ENCODE measurements around the gene FBXL3.
"Not testable (repeated sequence)": the region's sequence is repeated elsewhere in the genome, so short reads cannot be mapped to it uniquely, and the experiment has no call there.

FBXL3 gene

DNA sequence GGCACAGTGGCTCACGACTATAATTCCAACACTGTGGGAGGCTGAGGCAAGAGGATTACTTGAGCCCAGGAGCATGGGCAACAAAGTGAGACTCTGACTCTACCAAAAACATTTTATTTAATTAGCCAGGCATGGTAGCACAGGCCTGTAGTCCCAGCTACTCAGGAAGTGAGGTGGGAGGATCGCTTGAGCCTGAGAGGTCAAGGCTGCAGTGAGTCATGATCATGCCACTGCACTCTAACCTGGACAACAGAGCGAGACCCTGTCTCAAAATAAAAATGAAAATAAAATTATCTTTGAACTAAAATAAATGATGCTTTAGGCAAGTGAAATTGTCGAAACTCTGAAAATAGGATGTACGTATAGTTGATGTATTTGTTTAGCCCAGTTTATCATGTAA, 43.3 kb downstream of the FBXL3 start:
- DNase-seq (ENCODE audit: low spot score), result no peak

DNA sequence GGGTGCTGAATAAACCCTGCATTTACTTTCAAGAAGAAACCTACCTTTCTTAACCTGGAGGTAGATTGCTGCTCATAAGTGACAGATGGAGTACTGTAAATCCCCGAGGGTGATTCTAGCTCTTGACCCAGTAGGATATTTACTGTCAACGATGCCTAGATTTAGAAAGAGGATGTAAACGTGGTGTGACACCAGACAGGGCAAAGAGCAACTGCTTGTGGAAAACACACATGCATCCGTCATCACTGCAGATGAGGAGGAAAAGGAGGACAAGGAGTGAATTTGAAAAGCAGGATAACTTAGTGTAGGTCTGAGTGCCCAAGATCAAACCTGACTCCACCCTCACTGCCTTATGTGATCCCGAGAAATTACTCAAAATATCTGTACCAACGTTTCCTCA, 44.9 kb downstream of the FBXL3 start:
- DNase-seq (ENCODE audit: low spot score), result no peak

DNA sequence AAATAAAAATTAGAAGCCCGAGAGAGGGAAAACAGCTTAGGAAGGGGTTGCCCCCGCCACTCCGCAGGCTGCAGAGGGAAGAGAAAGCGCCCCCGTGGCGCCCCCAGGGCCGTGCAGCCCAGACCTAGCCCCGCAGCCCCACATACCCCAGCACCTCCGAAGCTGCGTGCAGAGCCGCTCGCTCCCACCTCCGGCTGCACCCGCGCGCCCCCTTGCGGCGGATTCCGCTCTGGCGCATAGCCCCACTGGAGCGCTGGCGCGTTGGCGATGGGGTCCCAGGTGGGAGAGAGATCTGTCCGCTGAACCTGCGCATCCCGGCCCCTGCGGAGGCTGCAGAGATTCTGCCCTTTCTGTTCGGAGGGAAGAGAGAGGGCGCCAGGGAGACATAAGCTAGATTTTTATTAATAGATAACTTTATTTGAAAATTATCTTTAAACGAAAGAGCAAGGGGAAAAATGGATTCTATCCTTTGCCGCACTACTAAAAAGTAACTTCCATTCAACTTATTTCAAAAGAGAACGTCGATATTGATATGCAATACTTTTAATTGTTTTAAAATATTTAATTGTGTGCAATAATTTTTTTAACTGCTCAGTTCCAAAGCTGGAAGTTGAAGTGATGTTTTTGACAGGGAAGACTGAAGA, 46.8 kb downstream of the FBXL3 start:
- DNase-seq (ENCODE audit: low spot score), result peak; percentile 93

DNA sequence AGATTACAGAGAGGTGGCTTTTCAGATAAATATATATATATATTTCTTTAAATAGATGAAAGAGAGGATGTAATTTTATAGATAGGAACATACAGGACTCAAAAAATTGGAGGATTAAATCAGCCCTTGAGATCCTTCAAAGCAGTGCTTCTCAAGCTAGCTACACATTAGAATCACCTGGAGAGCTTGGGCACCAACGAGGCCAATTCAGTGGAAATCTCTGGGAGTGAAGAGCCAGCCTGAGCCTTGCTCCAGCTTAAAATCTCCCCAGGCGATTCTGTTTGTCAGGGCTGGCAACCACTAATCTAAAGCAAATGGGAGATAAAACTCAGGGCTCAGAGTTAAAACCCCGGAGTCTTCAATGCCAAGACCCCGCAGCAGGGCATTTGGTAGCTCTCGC, 50.0 kb downstream of the FBXL3 start:
- DNase-seq (ENCODE audit: low spot score), result no peak

DNA sequence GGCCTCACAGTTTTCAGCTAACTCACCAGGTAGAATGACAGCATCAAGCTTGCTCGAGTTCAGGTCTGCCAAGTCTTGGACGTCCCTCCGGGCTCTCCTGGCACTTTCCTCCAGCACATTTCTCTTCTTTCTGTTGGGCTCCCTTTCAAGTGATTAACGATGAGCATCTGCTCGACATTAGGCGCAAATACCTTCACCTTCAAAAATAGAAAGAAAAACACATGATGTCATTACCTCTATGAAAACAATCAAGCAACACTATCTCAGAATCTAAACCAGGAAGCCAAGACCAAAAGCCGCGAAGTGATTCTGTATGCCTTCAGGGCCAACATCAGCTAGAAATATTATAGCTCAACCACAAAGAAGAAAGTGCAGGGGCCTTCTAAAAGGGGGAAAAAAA, 50.5 kb downstream of the FBXL3 start:
- DNase-seq (ENCODE audit: low spot score), result no peak

DNA sequence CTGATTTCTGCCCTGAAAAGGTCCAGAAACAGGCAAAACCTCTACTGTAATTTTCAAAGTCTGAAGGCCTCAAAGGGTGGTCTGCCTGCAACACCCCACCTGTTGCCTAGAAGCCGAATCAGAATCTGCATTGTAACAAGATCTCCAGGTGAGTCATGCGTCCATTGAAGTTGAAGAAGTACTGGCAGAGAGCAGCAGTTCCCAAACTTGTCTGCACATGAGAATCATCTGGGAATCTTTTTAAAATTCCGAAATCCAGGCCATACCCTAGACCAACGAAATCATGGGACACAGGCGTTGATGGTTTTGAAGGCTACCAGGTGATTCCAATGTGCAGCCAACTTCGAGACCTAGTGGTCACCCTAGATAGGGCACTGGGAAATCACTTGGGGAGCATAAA, 51.1 kb downstream of the FBXL3 start:
- no peak for DNase-seq (ENCODE audit: low spot score)

DNA sequence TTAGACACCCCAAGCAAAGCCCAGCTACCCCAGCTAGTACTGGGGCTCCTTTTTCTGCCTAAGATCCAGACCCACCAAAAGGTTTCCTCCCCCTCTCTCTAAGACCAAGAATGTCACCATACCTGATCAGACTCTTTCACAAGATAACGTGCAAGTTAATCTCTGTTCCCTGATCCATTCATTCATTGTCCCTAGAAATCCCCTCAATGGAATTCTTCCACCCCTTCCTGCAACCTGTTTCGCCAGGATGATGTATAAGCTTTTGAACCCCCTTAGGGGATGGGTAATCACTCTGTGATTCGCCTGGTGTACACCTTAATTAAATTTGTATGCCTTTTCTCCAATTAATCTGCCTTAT, 52.4 kb downstream of the FBXL3 start:
- DNase-seq (ENCODE audit: low spot score), result no peak

DNA sequence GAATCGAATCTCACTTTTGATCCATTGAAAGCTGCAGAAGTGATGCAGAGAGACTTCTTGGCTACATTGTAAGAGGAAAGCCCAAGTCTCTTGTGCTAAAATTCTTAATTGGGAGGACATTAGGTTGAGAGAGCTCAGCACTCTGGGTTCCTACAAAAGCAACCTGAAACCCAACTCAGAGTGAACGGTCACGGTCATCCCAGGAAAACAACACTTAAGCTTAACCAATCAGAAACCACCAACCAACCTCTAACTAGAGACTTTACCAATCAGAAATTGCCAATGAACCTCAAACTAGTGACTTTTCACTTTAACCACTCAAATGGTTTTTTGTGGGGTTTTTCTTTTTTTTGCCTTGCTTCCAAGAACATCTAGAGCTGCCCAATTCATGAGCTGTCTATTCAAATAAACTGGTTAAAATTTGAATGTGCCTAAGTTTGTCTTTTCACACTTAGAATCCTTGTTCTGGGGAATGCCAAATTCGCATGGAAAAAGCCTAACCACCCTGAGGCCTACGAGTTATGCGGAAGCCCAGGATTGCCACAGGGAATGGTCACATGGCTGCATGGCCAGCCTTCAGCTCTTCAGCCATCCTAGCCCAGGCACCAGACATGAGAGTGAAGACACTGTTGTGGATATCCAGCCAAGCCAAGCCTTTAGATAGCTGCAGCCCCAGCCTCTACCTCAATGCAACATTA, 52.9 kb downstream of the FBXL3 start:
- DNase-seq (ENCODE audit: low spot score), result no peak

DNA sequence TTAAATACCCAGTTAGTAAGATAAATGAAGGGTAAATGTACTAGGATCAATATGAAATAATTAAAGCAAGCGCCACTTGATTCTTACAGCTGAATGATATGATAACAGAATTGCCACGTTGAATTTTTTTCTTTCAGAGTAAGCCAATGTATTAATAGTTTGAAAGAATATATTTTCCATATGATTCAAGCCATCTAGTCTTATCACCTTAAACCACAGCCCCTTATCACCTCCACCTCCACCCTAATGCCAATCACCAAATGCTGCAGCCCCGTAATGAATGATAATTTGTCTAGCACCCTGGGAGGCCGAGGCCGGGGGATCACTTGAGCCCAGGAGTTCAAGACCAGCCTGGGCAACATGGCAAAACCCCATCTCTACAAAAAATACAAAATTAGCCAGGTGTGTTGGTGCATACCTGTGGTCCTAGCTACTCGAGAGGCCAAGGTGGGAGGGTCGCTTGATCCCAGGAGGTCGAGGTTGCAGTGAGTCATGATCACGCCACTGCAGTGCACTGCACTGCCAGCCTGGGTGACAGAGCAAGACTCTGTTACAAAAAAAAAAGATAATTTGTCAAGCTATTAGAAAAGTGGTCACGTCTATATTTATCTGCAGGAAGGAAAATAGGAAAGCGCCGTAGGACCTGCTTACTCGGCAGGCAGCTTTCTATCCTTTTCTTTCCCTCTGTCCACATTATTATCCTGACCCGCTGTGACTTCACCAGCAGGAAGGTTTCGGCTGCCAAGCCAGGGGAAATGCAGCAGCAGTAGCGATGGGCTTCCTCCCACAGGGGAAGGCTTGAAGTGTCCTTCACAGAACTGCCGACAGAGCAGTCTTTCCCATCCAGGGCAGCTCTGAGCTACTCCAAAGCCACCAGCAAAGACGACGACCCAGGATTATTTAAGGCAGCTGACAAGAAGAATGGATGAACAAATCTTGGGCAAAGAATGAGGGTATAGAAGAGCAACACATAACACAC, 54.8 kb downstream of the FBXL3 start:
- no peak for DNase-seq (ENCODE audit: low spot score)

DNA sequence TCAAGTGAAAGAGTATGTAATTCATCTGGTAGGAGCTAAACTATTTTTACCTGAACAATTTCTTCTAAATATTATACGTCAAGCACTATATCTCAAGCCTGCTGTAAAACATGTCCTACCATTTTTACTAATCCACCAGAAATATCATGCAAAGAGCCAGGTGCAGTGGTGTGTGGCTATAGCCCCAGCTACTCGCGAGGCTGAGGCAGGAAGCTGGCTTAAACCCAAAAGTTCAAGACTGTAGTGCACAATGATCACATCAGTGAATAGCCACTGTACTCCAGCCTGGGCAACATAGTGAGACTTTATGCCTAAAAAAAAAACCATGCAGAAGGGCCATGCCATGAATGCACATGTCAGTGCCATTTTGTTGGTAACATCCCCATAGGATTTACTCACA, 55.7 kb downstream of the FBXL3 start:
- DNase-seq (ENCODE audit: low spot score), result no peak

DNA sequence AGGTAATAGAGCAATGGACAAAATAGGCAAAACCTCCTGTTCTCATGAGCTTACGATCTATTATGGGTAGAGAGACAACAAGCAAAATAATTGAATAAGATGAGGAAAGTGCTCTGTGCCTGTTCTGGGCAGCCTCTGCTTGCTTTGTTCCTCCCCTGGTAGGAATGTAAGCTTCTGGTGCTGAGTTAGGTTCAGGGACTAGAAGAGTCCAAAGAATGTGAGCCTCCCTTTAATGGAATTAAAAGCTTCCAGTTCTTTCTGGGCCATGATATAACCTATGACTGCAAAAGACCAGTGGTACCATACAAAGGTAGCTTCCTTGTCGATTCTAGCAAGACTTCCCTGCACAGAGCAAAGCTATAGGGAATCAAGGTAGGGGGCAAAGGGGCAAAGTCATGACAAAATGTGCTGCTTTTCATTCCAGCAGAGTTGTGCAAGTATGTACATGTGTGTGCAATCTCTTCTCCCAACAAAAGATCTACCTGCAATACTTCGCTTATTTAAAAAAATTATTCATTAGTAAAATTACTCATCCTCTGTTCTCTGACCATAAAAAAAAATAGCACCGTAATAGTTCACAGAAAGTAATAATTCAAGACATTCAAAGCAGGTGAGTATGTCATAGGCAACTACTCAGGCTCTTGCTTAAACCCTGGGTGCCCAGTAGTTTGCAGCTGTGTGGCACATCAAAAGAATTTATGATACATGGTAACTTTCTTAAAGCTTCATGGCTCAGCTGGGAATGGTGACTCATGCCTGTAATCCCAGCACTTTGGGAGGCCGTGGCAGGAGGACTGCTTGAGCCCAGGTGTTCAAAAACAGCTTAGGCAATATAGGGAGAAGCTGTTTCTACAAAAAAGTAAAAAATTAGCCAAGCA, 57.2 kb downstream of the FBXL3 start:
- peak; percentile 15 for DNase-seq (ENCODE audit: low spot score)

DNA sequence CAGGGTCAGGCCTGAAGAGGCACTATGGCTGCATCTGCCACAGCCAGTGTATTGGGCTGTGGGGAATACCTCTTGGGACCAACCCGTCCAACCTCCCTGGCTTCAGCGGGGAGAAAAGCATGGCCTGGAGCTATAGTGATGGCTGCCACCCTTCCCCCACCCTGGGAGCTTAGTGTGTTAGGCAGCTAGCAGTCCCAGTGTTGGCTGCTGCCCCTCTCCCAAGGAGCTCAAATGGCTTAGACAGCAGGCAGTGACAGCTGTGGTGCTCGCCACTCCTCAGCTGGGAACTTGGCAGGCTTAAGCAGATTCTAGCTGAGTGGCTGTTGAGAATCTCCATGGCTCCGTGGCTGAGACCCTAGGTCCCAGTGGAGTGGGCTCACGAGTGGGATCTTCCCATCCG, 58.9 kb downstream of the FBXL3 start:
- DNase-seq (ENCODE audit: low spot score), result no peak

DNA sequence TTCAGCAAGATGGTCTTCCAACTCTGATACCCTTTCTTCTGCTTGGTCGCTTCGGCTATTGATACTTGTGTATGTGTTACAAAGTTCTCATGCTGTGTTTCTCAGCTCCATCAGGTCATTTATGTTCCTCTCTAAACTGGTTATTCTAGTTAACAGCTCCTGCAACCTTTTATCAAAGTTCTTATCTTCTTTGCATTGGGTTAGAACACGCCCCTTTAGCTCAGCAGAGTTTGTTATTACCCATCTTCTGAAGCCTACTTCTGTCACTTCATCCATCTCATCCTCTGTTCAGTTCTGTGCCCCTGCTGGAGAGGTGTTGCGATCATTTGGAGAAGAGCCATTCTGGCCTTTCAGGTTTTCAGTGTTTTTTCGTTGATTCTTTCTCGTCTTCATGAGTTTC, 59.9 kb downstream of the FBXL3 start:
- DNase-seq (ENCODE audit: low spot score), result no peak

DNA sequence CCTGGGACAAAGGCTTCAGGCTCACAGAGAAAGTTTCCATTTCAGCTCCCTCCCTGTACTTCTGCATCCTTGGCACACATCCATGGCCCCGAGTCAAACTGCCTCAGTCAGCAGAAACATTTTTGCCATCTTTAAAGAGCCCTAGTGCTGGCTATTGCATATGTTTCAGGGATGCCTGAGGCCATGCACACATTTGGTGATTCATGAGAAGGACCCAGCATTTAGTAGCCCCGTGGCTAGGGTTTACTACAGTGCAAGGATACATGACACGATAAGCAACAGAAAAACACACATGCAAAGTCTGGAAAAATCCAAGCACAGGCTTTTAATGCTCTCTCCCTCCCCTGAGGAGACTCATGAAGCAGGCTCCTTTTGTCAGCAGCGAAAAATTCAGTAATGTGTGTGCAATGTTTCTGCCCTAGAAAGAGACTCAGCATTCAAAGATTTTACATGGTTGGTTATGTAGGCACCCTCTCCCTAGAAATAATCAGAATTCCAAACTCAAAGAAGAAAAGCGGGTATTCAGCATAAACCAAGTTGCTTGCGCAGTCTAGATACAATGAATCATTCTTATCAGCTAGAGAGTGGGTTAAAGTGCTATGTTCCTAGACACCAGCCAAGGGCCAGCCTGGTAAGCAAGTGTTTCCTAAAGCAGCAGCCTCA, 61.1 kb downstream of the FBXL3 start:
- DNase-seq (ENCODE audit: low spot score), result peak; percentile 30

DNA sequence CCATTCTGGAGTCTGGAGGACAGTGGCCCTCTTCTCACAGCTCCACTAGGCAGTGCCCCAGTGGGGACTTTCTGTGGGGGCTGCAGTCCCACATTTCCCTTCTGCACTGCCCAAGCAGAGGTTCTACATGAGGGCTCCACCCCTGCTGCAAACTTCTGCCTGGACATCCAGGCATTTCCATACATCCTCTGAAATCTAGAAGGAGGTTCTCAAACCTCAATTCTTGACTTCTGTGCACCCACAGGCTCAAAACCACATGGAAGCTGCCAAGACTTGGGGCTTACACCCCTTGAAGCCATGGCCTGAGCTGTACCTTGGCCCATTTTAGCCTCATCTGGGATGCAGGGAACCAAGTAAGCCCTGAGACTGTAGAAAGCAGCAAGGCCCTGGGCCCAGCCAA, 67.2 kb downstream of the FBXL3 start:
- DNase-seq (ENCODE audit: low spot score), result not testable (repeated sequence)

DNA sequence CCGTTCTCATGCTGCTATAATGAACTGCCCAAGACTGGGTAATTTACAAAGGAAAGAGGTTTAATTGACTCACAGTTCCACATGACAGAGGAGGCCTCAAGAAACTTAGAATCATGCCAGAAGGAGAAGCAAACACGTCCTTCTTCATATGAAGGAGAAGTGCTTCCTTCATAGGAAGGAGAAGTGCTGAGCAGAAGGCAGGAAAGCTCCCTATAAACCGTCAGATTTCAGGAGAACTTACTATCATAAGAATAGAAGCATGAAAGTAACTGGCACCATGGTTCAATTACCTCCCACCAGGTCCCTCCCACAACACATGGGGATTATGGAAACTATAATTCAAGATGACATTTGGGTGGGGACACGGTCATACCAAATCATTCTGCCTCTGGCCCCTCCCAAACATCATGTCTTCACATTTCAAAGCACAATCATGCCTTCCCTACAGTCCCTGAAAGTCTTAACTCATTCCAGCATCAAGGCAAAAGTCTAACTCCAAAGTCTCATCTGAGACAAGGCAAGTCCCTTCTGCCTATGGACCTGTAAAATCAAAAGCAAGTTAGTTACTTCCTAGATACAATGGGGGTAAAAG, 68.0 kb downstream of the FBXL3 start:
- no peak for DNase-seq (ENCODE audit: low spot score)

DNA sequence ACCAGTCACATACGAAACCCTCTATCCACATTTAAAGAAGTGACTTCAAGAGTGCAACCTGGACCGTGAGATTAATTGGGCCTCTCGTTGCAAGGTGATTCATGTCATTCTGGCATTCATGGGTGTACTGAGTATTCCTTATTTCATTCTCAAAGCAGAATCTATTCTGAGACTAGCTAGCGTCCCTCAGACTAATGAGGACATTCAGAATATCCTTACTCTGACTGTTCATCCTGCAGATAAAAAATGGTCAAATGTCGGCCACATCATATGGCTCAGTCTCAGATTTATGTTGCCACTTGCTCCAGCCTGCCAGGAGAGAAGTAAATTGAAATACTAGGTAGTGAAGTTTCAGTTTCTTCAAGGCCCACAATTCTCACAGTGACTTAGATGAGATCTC, 71.3 kb downstream of the FBXL3 start:
- DNase-seq (ENCODE audit: low spot score), result no peak
